ENCODE measurements around the gene TGFB1. TPM values are rescaled to one million over a fixed set of nuclear protein-coding genes. Genes with fewer than 3 reads are reported as not detected.
A peak's percentile ranks its signal among the peaks of the same experiment; 100 is the strongest.

TGFB1 gene
- total RNA-seq, 1 experiment from 2014 or later = 42.6 TPM

DNA sequence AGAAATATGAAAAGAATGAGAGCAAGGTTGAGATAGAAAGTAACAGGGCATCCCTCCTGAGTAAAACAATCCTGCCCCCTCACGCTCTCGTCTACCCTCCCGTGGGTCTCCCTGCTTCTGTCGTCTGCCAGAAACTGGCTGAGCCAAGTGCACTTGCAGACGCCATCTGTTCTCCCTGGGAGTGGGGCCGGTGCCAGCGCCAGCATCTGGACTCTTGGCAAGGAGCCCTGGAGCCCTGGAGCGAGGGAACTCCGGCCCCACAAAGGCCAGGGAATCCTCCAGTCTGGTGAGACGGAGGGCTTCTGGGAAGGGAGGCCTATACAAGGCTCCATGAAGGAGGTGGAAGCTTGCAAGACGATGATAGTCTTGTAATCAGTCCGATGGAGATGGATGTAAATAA, 20.3 kb upstream of the TGFB1 start:
- in situ Hi-C loops (cut with HindIII; ENCODE audit: low pct_unique_long_range_greater_than_20kb, low sequenced_read_pairs) = no loop called here
- peaks cover 4% of the 10 kb centered on the region; the same call in 1 of the 2 replicates for H3K4me1 ChIP-seq (ENCODE audit: control insufficient read depth, insufficient read depth, low read length)
- no peaks in the 10 kb centered on the region for H3K9me3 ChIP-seq (ENCODE audit: control insufficient read depth, insufficient read depth, low read depth, low read length)
- TSS peak; percentile 39 for BruUV-seq (replicated peaks)
- H3K4me3 ChIP-seq (ENCODE audit: low read depth in 2 of 2, low read length in 2 of 2) = no peak overlapping the region
- H3K36me3 ChIP-seq (ENCODE audit: control insufficient read depth, insufficient read depth, low read length) = no peaks in the 10 kb centered on the region
- H3K27ac ChIP-seq (ENCODE audit: low read length) = no peak overlapping the region
- DNase-seq (ENCODE audit: low read depth, low spot score) (no peak), ATAC-seq (0 out of 2 replicates have a peak, but pooled peaks have one; percentile 26)
- TF ChIP-seq POLR2AphosphoS5 (IDR thresholded peaks at IDR 0.05; ENCODE audit: low read depth, low read length) (no peak), TCF7L2 (IDR thresholded peaks at IDR 0.05; ENCODE audit: low read depth, low read length) (no peak), SIN3A (IDR thresholded peaks at IDR 0.05; ENCODE audit: borderline replicate concordance, insufficient read depth, low read depth, low read length) (no peak)
- TF ChIP-seq, protein P1, sequence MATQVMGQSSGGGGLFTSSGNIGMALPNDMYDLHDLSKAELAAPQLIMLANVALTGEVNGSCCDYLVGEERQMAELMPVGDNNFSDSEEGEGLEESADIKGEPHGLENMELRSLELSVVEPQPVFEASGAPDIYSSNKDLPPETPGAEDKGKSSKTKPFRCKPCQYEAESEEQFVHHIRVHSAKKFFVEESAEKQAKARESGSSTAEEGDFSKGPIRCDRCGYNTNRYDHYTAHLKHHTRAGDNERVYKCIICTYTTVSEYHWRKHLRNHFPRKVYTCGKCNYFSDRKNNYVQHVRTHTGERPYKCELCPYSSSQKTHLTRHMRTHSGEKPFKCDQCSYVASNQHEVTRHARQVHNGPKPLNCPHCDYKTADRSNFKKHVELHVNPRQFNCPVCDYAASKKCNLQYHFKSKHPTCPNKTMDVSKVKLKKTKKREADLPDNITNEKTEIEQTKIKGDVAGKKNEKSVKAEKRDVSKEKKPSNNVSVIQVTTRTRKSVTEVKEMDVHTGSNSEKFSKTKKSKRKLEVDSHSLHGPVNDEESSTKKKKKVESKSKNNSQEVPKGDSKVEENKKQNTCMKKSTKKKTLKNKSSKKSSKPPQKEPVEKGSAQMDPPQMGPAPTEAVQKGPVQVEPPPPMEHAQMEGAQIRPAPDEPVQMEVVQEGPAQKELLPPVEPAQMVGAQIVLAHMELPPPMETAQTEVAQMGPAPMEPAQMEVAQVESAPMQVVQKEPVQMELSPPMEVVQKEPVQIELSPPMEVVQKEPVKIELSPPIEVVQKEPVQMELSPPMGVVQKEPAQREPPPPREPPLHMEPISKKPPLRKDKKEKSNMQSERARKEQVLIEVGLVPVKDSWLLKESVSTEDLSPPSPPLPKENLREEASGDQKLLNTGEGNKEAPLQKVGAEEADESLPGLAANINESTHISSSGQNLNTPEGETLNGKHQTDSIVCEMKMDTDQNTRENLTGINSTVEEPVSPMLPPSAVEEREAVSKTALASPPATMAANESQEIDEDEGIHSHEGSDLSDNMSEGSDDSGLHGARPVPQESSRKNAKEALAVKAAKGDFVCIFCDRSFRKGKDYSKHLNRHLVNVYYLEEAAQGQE (IDR thresholded peaks at IDR 0.05; ENCODE audit: insufficient read depth in 1 of 2, low read depth in 2 of 2, low read length in 1 of 2) = no peak
- TF ChIP-seq, protein P2, sequence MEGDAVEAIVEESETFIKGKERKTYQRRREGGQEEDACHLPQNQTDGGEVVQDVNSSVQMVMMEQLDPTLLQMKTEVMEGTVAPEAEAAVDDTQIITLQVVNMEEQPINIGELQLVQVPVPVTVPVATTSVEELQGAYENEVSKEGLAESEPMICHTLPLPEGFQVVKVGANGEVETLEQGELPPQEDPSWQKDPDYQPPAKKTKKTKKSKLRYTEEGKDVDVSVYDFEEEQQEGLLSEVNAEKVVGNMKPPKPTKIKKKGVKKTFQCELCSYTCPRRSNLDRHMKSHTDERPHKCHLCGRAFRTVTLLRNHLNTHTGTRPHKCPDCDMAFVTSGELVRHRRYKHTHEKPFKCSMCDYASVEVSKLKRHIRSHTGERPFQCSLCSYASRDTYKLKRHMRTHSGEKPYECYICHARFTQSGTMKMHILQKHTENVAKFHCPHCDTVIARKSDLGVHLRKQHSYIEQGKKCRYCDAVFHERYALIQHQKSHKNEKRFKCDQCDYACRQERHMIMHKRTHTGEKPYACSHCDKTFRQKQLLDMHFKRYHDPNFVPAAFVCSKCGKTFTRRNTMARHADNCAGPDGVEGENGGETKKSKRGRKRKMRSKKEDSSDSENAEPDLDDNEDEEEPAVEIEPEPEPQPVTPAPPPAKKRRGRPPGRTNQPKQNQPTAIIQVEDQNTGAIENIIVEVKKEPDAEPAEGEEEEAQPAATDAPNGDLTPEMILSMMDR (IDR thresholded peaks at IDR 0.05) = no peak
- ChIA-PET POLR2A (no interaction called here), CTCF (no interaction called here)
- no peaks in the 10 kb centered on the region for H3K27me3 ChIP-seq (ENCODE audit: control insufficient read depth, insufficient read depth, low read length)
- intact Hi-C loops (cut with micrococcal nuclease; ENCODE audit: unreplicated experiment) = no loop called here

DNA sequence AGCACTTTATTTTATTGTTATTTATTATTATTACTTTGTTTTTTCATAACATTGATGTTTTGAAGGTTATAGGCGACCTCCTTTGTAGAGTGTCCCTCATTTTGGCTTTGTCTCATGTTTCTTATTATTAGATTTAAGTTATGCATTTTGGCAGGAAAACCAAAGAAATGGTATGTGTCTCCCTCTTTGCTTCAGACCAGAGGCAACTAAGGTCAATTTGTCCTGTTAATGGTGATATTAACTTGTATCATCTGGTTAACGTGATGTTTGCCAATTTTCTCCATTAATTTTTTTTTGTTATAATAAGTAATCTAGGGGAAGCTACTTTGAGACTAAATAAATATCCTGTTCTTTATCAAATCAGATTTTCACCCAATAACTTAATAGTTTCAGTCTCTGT, 18.8 kb upstream of the TGFB1 start:
- in situ Hi-C loops (cut with HindIII; ENCODE audit: low pct_unique_long_range_greater_than_20kb, low sequenced_read_pairs) = no loop called here
- Histone ChIP-seq H3K36me3 (ENCODE audit: control insufficient read depth, insufficient read depth, low read length) (no peaks in the 10 kb centered on the region), H3K27me3 (ENCODE audit: control insufficient read depth, insufficient read depth, low read length) (no peaks in the 10 kb centered on the region), H3K9me3 (ENCODE audit: control insufficient read depth, insufficient read depth, low read depth, low read length) (no peaks in the 10 kb centered on the region), H3K4me3 (ENCODE audit: low read depth in 2 of 2, low read length in 2 of 2) (no peak overlapping the region), H3K27ac (ENCODE audit: low read length) (no peak overlapping the region), H3K4me1 (ENCODE audit: control insufficient read depth, insufficient read depth, low read length) (peaks cover 4% of the 10 kb centered on the region; the same call in 1 of the 2 replicates)
- ChIA-PET POLR2A (interaction anchor here (0.6 to 0.8 kb wide), 2 partner anchors 8 to 432 kb away, joined by 4 read pairs; no protein-coding TSS in a partner anchor), CTCF (no interaction called here)
- ATAC-seq (no peak), DNase-seq (ENCODE audit: low read depth, low spot score) (no peak)
- intact Hi-C loops (cut with micrococcal nuclease; ENCODE audit: unreplicated experiment) = no loop called here
- no peak for TF ChIP-seq SIN3A (IDR thresholded peaks at IDR 0.05; ENCODE audit: borderline replicate concordance, insufficient read depth, low read depth, low read length)
- TF ChIP-seq, protein P1 (IDR thresholded peaks at IDR 0.05; ENCODE audit: insufficient read depth in 1 of 2, low read depth in 2 of 2, low read length in 1 of 2) = no peak
- no peak for TF ChIP-seq TCF7L2 (IDR thresholded peaks at IDR 0.05; ENCODE audit: low read depth, low read length)
- no peak for TF ChIP-seq POLR2AphosphoS5 (IDR thresholded peaks at IDR 0.05; ENCODE audit: low read depth, low read length)
- TF ChIP-seq, protein P2 (IDR thresholded peaks at IDR 0.05) = no peak
- BruUV-seq (replicated peaks) = no TSS peak
